ENCODE data around the gene JPT1.

JPT1 gene

GRCh38 chr17:75146592-75146991 lies 7.7 kb downstream of the JPT1 start:
- TF ChIP-seq EZH2 (optimal IDR thresholded peaks at IDR 0.05; ENCODE audit: low read depth, low read length) (no peak), EZH2phosphoT487 (IDR thresholded peaks at IDR 0.05; ENCODE audit: low read length) (no peak), CTCF (IDR thresholded peaks at IDR 0.05; ENCODE audit: low read length) (no peak)
- no peaks in the 10 kb centered on the region for H3K9me3 ChIP-seq (replicated peaks; ENCODE audit: insufficient read depth, low read length)

DNA sequence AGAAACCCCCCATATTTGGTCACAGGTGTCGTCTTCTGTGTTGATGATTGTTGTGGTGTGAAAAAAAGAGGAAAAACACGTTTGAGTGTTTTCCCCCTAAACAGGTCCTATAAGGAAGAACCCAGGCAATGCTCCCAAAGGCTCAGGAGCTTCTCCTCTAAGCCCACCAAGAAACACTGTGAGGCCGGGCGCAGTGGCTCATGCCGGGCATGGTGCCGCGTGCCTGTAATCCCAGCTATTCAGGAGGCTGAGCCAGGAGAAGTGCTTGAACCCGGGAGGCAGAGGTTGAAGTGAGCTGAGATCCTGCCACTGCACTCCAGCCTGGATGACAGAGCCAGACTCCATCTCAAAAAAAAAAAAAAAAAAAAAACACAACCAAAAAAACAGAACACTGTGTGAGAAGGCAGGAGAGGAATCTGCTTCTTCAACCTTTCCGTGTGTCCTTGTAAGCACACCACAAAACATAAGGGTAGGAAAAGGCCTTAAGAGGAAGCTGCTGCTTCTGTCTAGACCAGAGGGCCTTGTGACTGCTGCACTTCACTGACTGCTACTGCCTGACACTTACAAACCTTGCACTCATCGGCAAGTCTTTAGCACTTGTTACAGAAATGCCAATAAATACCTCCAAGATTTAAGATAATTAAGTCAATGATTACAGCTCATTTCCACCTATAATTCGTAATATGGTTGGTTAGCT lies 9.3 kb downstream of the JPT1 start:
- H3K9ac ChIP-seq (ENCODE audit: low read length) = no peak overlapping the region
- no peak for DNase-seq
- H3F3A ChIP-seq (ENCODE audit: insufficient read depth, low read length) = no peaks in the 10 kb centered on the region
- no peaks in the 10 kb centered on the region for H4K20me1 ChIP-seq (ENCODE audit: insufficient read depth, low read length)
- no peak overlapping the region for H3K4me2 ChIP-seq (ENCODE audit: low read depth, low read length)
- H3K4me1 ChIP-seq (ENCODE audit: low read length) = no peaks in the 10 kb centered on the region; the same call in 1 of the 2 replicates
- H3K4me3 ChIP-seq (ENCODE audit: low read length) = no peak overlapping the region
- H3K9me3 ChIP-seq (replicated peaks; ENCODE audit: insufficient read depth, low read length) = no peaks in the 10 kb centered on the region
- peaks cover 10% of the 10 kb centered on the region; the same call in 1 of the 2 replicates for H3K36me3 ChIP-seq (replicated peaks; ENCODE audit: insufficient read depth, low read length)
- H2AFZ ChIP-seq (ENCODE audit: low read length) = no peak overlapping the region
- no peak for TF ChIP-seq EZH2phosphoT487 (IDR thresholded peaks at IDR 0.05; ENCODE audit: low read length)
- no peak for TF ChIP-seq EZH2 (optimal IDR thresholded peaks at IDR 0.05; ENCODE audit: low read depth, low read length)
- no peak for TF ChIP-seq CTCF (IDR thresholded peaks at IDR 0.05; ENCODE audit: low read length)
- H3K27ac ChIP-seq (ENCODE audit: low read length) = no peak overlapping the region
- H3K27me3 ChIP-seq (replicated peaks; ENCODE audit: insufficient read depth, low read length) = no peaks in the 10 kb centered on the region
- H3K79me2 ChIP-seq (ENCODE audit: low read length) = peaks cover 22% of the 10 kb centered on the region
- no peaks in the 10 kb centered on the region for H3K9me2 ChIP-seq (replicated peaks; ENCODE audit: insufficient read depth, low read length)

More at GRCh38 chr17:75146592-75146991, 7.7 kb downstream of the JPT1 start:
- no peaks in the 10 kb centered on the region for H3K9me2 ChIP-seq (replicated peaks; ENCODE audit: insufficient read depth, low read length)
- H3K79me2 ChIP-seq (ENCODE audit: low read length) = peaks cover 38% of the 10 kb centered on the region
- no peaks in the 10 kb centered on the region for H3K27me3 ChIP-seq (replicated peaks; ENCODE audit: insufficient read depth, low read length)
- no peaks in the 10 kb centered on the region for H4K20me1 ChIP-seq (ENCODE audit: insufficient read depth, low read length)
- DNase-seq = no peak
- no peak overlapping the region for H3K27ac ChIP-seq (ENCODE audit: low read length)
- H3K36me3 ChIP-seq (replicated peaks; ENCODE audit: insufficient read depth, low read length) = peaks cover 10% of the 10 kb centered on the region; the same call in 1 of the 2 replicates
- H2AFZ ChIP-seq (ENCODE audit: low read length) = no peak overlapping the region
- H3K4me2 ChIP-seq (ENCODE audit: low read depth, low read length) = no peak overlapping the region
- H3K4me1 ChIP-seq (ENCODE audit: low read length) = no peaks in the 10 kb centered on the region
- no peak overlapping the region for H3K9ac ChIP-seq (ENCODE audit: low read length)
- no peak overlapping the region for H3K4me3 ChIP-seq (ENCODE audit: low read length)
- H3F3A ChIP-seq (ENCODE audit: insufficient read depth, low read length) = no peaks in the 10 kb centered on the region

- no peaks in the 10 kb centered on the region for H3F3A ChIP-seq (ENCODE audit: insufficient read depth, low read length)
- no peaks in the 10 kb centered on the region for H4K20me1 ChIP-seq (ENCODE audit: insufficient read depth, low read length)
- no peak overlapping the region for H2AFZ ChIP-seq (ENCODE audit: low read length)
- H3K9me2 ChIP-seq (replicated peaks; ENCODE audit: insufficient read depth, low read length) = no peaks in the 10 kb centered on the region
- no peaks in the 10 kb centered on the region for H3K9me3 ChIP-seq (replicated peaks; ENCODE audit: insufficient read depth, low read length)
- H3K4me1 ChIP-seq (ENCODE audit: low read length) = no peaks in the 10 kb centered on the region; the same call in 1 of the 2 replicates
- no peak overlapping the region for H3K27ac ChIP-seq (ENCODE audit: low read length)
- no peak for DNase-seq
- H3K9ac ChIP-seq (ENCODE audit: low read length) = no peak overlapping the region
- TF ChIP-seq CTCF (IDR thresholded peaks at IDR 0.05; ENCODE audit: low read length) (no peak), EZH2phosphoT487 (IDR thresholded peaks at IDR 0.05; ENCODE audit: low read length) (no peak), EZH2 (optimal IDR thresholded peaks at IDR 0.05; ENCODE audit: low read depth, low read length) (no peak)
- H3K27me3 ChIP-seq (replicated peaks; ENCODE audit: insufficient read depth, low read length) = no peaks in the 10 kb centered on the region
- no peak overlapping the region for H3K4me3 ChIP-seq (ENCODE audit: low read length)
- H3K79me2 ChIP-seq (ENCODE audit: low read length) = 0 out of 2 replicates have a peak, but pooled peaks cover 3% of the 10 kb centered on the region
- peaks cover 10% of the 10 kb centered on the region for H3K36me3 ChIP-seq (replicated peaks; ENCODE audit: insufficient read depth, low read length)
- H3K4me2 ChIP-seq (ENCODE audit: low read depth, low read length) = no peak overlapping the region
Observed at GRCh38 chr17:75142236-75142971, 11.9 kb downstream of the JPT1 start.
